ENCODE measurements around the gene RALA.

DNA sequence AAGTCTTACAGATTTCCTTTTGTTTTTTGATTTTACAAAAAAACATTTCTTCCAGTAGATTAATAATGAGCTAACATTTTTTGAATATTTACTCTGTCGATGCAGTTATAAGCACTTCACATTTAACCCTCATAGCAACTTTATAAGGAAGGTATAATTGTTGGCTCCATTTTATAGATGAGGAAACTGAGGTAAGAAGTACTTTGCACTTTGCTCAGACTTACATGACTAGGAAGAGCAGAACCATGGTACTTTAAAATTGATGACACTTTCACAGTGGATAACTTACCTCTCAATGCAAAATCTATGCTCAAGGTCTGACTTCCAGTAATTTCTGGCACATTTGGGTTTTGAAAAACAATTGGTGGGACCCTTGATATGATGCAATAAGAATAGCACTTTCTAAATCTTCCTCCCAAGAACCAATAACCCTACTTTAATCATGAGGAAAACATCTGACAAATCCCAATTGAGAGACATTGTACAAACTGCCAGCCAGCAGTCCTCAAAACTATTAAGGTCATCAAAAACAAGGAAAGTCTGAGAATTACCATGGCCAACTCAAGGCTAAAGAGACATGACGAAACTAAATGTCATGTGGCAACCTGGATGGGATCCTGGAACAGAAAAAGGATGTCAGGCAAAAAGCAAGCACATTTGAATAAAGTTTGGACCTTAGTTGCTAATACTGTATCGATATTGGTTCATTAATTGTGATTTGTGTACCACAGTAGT, 72.6 kb downstream of the RALA start:
- TF ChIP-seq, protein P1, sequence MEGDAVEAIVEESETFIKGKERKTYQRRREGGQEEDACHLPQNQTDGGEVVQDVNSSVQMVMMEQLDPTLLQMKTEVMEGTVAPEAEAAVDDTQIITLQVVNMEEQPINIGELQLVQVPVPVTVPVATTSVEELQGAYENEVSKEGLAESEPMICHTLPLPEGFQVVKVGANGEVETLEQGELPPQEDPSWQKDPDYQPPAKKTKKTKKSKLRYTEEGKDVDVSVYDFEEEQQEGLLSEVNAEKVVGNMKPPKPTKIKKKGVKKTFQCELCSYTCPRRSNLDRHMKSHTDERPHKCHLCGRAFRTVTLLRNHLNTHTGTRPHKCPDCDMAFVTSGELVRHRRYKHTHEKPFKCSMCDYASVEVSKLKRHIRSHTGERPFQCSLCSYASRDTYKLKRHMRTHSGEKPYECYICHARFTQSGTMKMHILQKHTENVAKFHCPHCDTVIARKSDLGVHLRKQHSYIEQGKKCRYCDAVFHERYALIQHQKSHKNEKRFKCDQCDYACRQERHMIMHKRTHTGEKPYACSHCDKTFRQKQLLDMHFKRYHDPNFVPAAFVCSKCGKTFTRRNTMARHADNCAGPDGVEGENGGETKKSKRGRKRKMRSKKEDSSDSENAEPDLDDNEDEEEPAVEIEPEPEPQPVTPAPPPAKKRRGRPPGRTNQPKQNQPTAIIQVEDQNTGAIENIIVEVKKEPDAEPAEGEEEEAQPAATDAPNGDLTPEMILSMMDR (conservative IDR thresholded peaks at IDR 0.05; ENCODE audit: low read depth in 2 of 2): no peak
- TF ChIP-seq EZH2phosphoT487 (IDR thresholded peaks at IDR 0.05; ENCODE audit: unreplicated experiment): no peak
- no peak for TF ChIP-seq POLR2AphosphoS5 (IDR thresholded peaks at IDR 0.05; ENCODE audit: low read depth)
- no peak for TF ChIP-seq CREB1 (CRISPR knock-in tag; IDR thresholded peaks at IDR 0.05; ENCODE audit: low read depth)
- no peak for TF ChIP-seq NANOG (IDR thresholded peaks at IDR 0.05; ENCODE audit: borderline replicate concordance)
- TF ChIP-seq, protein P2, sequence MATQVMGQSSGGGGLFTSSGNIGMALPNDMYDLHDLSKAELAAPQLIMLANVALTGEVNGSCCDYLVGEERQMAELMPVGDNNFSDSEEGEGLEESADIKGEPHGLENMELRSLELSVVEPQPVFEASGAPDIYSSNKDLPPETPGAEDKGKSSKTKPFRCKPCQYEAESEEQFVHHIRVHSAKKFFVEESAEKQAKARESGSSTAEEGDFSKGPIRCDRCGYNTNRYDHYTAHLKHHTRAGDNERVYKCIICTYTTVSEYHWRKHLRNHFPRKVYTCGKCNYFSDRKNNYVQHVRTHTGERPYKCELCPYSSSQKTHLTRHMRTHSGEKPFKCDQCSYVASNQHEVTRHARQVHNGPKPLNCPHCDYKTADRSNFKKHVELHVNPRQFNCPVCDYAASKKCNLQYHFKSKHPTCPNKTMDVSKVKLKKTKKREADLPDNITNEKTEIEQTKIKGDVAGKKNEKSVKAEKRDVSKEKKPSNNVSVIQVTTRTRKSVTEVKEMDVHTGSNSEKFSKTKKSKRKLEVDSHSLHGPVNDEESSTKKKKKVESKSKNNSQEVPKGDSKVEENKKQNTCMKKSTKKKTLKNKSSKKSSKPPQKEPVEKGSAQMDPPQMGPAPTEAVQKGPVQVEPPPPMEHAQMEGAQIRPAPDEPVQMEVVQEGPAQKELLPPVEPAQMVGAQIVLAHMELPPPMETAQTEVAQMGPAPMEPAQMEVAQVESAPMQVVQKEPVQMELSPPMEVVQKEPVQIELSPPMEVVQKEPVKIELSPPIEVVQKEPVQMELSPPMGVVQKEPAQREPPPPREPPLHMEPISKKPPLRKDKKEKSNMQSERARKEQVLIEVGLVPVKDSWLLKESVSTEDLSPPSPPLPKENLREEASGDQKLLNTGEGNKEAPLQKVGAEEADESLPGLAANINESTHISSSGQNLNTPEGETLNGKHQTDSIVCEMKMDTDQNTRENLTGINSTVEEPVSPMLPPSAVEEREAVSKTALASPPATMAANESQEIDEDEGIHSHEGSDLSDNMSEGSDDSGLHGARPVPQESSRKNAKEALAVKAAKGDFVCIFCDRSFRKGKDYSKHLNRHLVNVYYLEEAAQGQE (IDR thresholded peaks at IDR 0.05; ENCODE audit: unreplicated experiment): no peak

Data from GM23338 (cell line).